ENCODE measurements around the gene QRICH2. TPM values are rescaled to one million over a fixed set of nuclear protein-coding genes. Genes with fewer than 3 reads are reported as not detected.

QRICH2 gene
- total and polyA plus RNA-seq, 9 of the 15 experiments (the other 6 are each of a cell fraction or from before 2014, with no cell fraction given) = 0.03 to 1.6 (median 0.81) TPM

DNA sequence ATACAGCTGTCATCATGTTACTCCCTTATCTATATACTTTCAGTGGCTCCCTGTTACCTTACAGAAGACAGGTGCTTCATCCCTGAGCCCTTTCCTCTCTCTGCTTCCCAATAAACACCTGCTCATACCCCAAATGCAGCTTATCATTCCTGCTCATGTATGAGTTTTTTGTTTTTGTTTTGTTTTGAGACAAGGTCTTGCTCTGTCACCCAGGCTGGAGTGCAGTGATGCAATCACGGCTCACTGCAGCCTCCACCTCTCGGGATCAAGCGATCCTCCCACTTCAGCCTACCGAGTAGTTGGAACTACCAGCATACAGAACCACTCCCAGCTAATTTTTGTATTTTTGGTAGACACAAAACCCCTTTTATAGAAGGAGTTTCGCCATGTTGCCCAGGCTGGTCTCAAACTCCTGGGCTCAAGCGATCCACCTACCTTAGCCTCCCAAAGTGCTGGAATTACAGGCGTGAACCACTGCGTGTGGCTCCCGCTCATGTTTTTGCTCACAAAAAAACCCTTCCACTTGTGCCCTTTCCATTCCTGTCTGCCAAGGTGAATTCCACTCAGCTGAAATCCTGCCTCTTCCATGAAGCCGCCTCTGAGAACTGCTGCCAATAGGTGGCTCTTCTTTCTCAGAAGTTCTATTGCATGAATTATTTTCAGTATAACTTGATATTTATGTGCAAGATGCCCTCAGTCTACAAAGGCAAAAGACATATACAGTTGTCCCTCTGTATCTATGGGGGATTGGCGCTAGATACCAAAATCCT, 59.9 kb downstream of the QRICH2 start (continued):
- TF ChIP-seq, protein P1, sequence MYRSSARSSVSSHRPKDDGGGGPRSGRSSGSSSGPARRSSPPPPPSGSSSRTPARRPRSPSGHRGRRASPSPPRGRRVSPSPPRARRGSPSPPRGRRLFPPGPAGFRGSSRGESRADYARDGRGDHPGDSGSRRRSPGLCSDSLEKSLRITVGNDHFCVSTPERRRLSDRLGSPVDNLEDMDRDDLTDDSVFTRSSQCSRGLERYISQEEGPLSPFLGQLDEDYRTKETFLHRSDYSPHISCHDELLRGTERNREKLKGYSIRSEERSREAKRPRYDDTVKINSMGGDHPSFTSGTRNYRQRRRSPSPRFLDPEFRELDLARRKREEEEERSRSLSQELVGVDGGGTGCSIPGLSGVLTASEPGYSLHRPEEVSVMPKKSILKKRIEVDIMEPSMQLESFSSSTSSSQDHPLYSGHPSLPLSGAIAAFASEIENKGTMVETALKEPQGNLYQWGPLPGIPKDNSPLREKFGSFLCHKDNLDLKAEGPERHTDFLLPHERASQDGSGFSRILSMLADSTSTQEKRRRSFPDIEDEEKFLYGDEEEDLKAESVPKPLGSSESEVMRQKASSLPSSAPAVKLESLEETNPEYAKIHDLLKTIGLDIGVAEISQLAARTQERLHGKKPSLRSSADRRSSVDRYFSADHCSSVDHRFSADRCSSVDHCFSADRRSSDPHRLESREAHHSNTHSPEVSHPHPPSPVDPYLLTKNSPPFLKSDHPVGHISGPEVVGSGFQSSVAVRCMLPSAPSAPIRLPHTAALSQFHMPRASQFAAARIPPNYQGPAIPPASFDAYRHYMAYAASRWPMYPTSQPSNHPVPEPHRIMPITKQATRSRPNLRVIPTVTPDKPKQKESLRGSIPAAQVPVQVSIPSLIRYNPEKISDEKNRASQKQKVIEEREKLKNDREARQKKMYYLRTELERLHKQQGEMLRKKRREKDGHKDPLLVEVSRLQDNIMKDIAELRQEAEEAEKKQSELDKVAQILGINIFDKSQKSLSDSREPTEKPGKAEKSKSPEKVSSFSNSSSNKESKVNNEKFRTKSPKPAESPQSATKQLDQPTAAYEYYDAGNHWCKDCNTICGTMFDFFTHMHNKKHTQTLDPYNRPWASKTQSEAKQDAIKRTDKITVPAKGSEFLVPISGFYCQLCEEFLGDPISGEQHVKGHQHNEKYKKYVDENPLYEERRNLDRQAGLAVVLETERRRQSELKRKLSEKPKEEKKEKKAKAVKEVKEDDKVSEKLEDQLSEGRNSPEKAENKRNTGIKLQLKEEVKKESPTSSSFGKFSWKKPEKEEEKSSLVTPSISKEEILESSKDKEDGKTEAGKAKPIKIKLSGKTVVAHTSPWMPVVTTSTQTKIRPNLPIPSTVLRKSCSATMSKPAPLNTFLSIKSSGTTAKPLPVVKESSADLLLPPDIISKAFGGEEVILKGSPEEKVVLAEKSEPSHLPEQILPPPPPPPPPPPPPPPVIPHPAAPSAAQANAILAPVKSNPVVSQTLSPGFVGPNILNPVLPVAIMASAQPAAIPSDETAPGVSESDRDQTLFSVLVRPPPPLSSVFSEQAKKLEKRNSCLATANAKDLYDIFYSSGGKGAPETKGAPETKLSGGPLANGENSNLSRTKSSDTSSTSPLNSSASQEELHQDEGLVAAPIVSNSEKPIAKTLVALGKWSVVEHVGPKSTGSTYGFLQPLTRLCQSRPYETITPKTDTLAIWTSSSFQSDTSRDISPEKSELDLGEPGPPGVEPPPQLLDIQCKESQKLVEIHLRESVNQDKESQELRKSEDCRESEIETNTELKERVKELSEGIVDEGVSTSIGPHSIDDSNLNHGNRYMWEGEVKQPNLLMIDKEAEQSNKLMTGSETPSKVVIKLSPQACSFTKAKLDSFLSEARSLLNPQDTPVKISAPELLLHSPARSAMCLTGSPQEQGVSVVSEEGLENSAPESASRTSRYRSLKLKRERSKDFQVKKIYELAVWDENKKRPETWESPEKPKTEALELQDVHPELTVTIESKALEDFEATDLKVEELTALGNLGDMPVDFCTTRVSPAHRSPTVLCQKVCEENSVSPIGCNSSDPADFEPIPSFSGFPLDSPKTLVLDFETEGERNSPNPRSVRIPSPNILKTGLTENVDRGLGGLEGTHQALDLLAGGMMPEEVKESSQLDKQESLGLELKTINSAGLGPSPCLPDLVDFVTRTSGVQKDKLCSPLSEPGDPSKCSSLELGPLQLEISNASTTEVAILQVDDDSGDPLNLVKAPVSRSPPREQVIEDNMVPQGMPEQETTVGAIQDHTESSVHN (IDR thresholded peaks at IDR 0.05; ENCODE audit: borderline replicate concordance in 1 of 2, low read depth in 1 of 2) = 0 out of 4 replicates have a peak, but pooled peaks have one; percentile 32 to 34
- TF ChIP-seq, protein P2, sequence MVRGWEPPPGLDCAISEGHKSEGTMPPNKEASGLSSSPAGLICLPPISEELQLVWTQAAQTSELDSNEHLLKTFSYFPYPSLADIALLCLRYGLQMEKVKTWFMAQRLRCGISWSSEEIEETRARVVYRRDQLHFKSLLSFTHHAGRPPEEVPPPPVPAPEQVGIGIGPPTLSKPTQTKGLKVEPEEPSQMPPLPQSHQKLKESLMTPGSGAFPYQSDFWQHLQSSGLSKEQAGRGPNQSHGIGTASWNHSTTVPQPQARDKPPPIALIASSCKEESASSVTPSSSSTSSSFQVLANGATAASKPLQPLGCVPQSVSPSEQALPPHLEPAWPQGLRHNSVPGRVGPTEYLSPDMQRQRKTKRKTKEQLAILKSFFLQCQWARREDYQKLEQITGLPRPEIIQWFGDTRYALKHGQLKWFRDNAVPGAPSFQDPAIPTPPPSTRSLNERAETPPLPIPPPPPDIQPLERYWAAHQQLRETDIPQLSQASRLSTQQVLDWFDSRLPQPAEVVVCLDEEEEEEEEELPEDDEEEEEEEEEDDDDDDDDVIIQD (CRISPR knock-in tag; IDR thresholded peaks at IDR 0.05) = no peak
- TF ChIP-seq MAFK (IDR thresholded peaks at IDR 0.05; ENCODE audit: low read length) (no peak), POLR2H (tag; IDR thresholded peaks at IDR 0.05; ENCODE audit: low read depth) (no peak), DPF2 (IDR thresholded peaks at IDR 0.05) (peak; percentile 67; the same call in 1 of the 2 replicates), CEBPB (tag; IDR thresholded peaks at IDR 0.05) (peak; percentile 96), ATF7 (IDR thresholded peaks at IDR 0.05) (peak; percentile 87), JUN (IDR thresholded peaks at IDR 0.05; ENCODE audit: borderline replicate concordance, low read depth, low read length) (0 out of 2 replicates have a peak, but pooled peaks have one; percentile 43), JUN (CRISPR knock-in tag; IDR thresholded peaks at IDR 0.05; ENCODE audit: borderline replicate concordance) (no peak), HDAC1 (IDR thresholded peaks at IDR 0.05) (0 out of 4 replicates have a peak, but pooled peaks of 1 of the 2 experiments have one; percentile 22)

All from K562 (cell line).